ENCODE data around the gene TPPP. TPM values are rescaled to one million over a fixed set of nuclear protein-coding genes. Genes with fewer than 3 reads are reported as not detected.

The TPPP gene
- total and polyA plus RNA-seq, 4 donors, result 3.7 to 24.1 (median 5.8) TPM

GRCh38 chr5:670396-671270, 22.5 kb downstream of the TPPP start:
- no peak for DNase-seq
- peaks cover 0 to 10% (median 0%) of the 10 kb centered on the region in 3 donors for H3K27me3 ChIP-seq (ENCODE audit: control insufficient read depth in 3 of 3, insufficient read depth in 3 of 3, low read length in 2 of 3)
- no peak overlapping the region for H3K4me3 ChIP-seq
- no peak for ATAC-seq (ENCODE audit: insufficient read depth, low FRiP score)
- peaks cover 0 to 7% (median 0%) of the 10 kb centered on the region in 4 donors for H3K36me3 ChIP-seq (ENCODE audit: control insufficient read depth in 4 of 4, insufficient read depth in 4 of 4, low read length in 4 of 4)
- H3K9ac ChIP-seq (ENCODE audit: insufficient read depth in 1 of 2, low read length in 2 of 2), result no peak overlapping the region
- WGBS, 2 donors, result 73 to 74% methylated on average over 32 to 33 of the region's 33 CpGs
- no peak for TF ChIP-seq CTCF (IDR thresholded peaks at IDR 0.05; ENCODE audit: control extremely low read depth, extremely low read depth)
- no peaks in the 10 kb centered on the region for H3K9me3 ChIP-seq (ENCODE audit: control insufficient read depth in 4 of 4, insufficient read depth in 3 of 4, low read length in 3 of 4)
- H3K4me1 ChIP-seq (ENCODE audit: control insufficient read depth in 5 of 5, insufficient read depth in 5 of 5, low read length in 5 of 5), result peaks cover 6 to 36% (median 12%) of the 10 kb centered on the region in 5 donors
- H3K27ac ChIP-seq (ENCODE audit: low read depth in 1 of 2, low read length in 1 of 2), result no peak overlapping the region

- H3K9ac ChIP-seq (ENCODE audit: insufficient read depth in 1 of 2, low read length in 2 of 2), result no peak overlapping the region
- DNase-seq (no peak), ATAC-seq (ENCODE audit: insufficient read depth, low FRiP score) (no peak)
- peaks cover 0 to 10% (median 0%) of the 10 kb centered on the region in 3 donors for H3K27me3 ChIP-seq (ENCODE audit: control insufficient read depth in 3 of 3, insufficient read depth in 3 of 3, low read length in 2 of 3)
- H3K4me3 ChIP-seq, result no peak overlapping the region
- H3K9me3 ChIP-seq (ENCODE audit: control insufficient read depth in 4 of 4, insufficient read depth in 3 of 4, low read length in 3 of 4), result no peaks in the 10 kb centered on the region
- H3K4me1 ChIP-seq (ENCODE audit: control insufficient read depth in 5 of 5, insufficient read depth in 5 of 5, low read length in 5 of 5), result peaks cover 6 to 36% (median 12%) of the 10 kb centered on the region in 5 donors
- 88 to 93% methylated on average over 22 of the region's 22 CpGs for WGBS, 2 donors
- no peak overlapping the region for H3K27ac ChIP-seq (ENCODE audit: low read depth in 1 of 2, low read length in 1 of 2)
- TF ChIP-seq CTCF (IDR thresholded peaks at IDR 0.05; ENCODE audit: control extremely low read depth, extremely low read depth), result no peak
- peaks cover 0 to 8% (median 0%) of the 10 kb centered on the region in 4 donors for H3K36me3 ChIP-seq (ENCODE audit: control insufficient read depth in 4 of 4, insufficient read depth in 4 of 4, low read length in 4 of 4)
Measured at GRCh38 chr5:669842-670395, 23.2 kb downstream of the TPPP start.

- no peak overlapping the region for H3K27ac ChIP-seq (ENCODE audit: low read depth in 1 of 2, low read length in 1 of 2)
- peaks cover 0 to 15% (median 2%) of the 10 kb centered on the region in 4 donors for H3K36me3 ChIP-seq (ENCODE audit: control insufficient read depth in 4 of 4, insufficient read depth in 4 of 4, low read length in 4 of 4)
- 59 to 69% methylated on average over 38 to 40 of the region's 40 CpGs for WGBS, 2 donors
- H3K4me1 ChIP-seq (ENCODE audit: control insufficient read depth in 5 of 5, insufficient read depth in 5 of 5, low read length in 5 of 5), result peaks cover 6 to 30% (median 9%) of the 10 kb centered on the region in 5 donors
- H3K9me3 ChIP-seq (ENCODE audit: control insufficient read depth in 4 of 4, insufficient read depth in 3 of 4, low read length in 3 of 4), result no peaks in the 10 kb centered on the region
- peak; percentile 4 for TF ChIP-seq CTCF (IDR thresholded peaks at IDR 0.05; ENCODE audit: control extremely low read depth, extremely low read depth)
- no peak overlapping the region for H3K4me3 ChIP-seq
- H3K27me3 ChIP-seq (ENCODE audit: control insufficient read depth in 3 of 3, insufficient read depth in 3 of 3, low read length in 2 of 3), result peaks cover 0 to 10% (median 0%) of the 10 kb centered on the region in 3 donors
- ATAC-seq (ENCODE audit: insufficient read depth, low FRiP score), result no peak
- no peak overlapping the region for H3K9ac ChIP-seq (ENCODE audit: insufficient read depth in 1 of 2, low read length in 2 of 2)
- DNase-seq, result no peak
Measured at GRCh38 chr5:669111-669841, 23.9 kb downstream of the TPPP start.

Data from lung (tissue), 12 donors.